VCaP (cell line): ENCODE results near the gene PARD6B.
"Not testable (repeated sequence)": the region's sequence is repeated elsewhere in the genome, so short reads cannot be mapped to it uniquely, and the experiment has no call there.

Experiments
- H3K27ac ChIP-seq: fragments of 450-650 bp; 2 replicates; pipeline ENCODE4 v1.5.1; 2017
- TF ChIP-seq, protein P1 (sequence below): fragments of 450-650 bp; conservative IDR thresholded peaks from 2 replicates; pipeline ENCODE4 v1.5.1; 2017; ENCODE audit warnings: mild to moderate bottlenecking, moderate library complexity

PARD6B gene

DNA sequence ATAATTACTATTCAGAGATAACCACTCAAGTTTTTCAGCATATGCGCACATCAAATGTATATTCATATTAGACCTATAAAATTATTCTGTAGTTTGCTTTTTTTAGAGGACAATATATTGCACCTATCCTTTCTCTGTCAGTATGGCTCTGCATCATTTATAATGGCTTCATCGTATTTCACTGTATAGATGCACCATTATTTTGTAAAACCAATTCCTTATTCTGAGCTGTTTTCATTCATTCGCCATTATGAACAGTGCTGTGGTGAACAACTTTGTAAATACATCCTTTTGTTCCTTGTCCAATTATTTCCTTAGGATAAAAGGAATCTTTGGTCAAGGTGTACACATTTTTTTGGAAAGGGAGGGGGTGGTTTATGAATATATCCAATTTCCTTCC lies 34.3 kb downstream of the PARD6B start:
- no peak overlapping the region for H3K27ac ChIP-seq
- TF ChIP-seq, protein P1, sequence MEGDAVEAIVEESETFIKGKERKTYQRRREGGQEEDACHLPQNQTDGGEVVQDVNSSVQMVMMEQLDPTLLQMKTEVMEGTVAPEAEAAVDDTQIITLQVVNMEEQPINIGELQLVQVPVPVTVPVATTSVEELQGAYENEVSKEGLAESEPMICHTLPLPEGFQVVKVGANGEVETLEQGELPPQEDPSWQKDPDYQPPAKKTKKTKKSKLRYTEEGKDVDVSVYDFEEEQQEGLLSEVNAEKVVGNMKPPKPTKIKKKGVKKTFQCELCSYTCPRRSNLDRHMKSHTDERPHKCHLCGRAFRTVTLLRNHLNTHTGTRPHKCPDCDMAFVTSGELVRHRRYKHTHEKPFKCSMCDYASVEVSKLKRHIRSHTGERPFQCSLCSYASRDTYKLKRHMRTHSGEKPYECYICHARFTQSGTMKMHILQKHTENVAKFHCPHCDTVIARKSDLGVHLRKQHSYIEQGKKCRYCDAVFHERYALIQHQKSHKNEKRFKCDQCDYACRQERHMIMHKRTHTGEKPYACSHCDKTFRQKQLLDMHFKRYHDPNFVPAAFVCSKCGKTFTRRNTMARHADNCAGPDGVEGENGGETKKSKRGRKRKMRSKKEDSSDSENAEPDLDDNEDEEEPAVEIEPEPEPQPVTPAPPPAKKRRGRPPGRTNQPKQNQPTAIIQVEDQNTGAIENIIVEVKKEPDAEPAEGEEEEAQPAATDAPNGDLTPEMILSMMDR, result no peak

DNA sequence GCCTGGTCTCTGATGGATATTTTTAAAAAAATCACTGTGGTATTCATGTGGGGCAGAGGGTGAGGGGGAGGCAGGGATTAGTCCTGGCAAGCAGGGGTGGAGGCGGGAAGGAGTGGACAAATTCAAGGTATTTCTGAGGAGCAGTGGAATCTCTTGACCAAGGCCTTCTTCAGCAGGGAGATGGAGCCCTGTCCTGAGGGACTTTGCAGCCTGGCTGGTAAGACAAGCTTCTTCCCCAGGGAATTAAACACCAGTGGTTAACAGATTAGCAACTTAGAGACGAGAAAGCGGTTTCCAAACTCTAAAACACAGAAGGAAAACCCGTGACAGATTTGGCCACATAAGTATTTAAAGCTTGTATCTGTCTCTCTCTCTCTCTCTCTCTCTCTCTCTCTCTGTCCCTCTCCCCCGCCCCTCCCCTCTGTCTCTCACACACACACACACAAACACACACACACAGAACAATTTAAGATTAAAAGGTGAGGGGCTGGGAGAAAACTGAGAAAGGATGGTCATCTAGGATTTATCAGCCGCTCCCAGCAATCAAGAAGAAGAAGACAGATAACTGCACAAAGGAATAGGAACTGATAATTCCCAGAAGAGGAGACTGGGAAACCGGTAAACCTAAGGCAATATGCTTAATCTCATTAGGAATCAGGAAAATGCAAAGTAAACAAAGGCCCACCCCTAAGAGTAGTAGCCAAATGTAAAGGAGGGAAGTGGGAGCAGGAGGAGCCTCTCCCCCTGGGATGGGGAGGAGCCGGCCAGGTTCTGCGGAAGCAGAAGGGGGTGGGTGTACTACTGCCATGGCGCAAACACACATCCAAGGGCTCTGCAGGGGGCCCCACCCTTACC lies 35.8 kb downstream of the PARD6B start:
- not testable (repeated sequence) for H3K27ac ChIP-seq

DNA sequence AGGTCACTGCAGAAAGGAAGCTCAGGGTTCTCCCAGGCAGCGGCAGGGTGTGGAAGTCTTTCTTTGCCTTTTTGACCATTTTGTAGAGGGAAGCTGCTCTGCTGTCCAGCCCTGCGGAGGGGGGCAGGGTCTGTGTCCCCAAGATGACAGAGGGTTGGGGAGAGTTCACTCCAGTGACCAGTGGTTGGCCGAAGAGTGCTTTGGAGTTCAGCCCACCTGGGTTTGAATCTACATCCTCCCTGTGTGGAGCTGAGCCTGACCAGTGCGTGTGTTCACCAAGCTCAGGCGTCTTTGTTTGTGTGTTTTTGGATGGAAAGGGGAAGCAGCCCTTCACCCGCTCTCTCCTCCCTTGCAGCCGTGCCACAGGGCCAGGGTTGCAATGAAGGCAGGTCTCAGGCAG lies 37.6 kb downstream of the PARD6B start:
- H3K27ac ChIP-seq, result not testable (repeated sequence)

DNA sequence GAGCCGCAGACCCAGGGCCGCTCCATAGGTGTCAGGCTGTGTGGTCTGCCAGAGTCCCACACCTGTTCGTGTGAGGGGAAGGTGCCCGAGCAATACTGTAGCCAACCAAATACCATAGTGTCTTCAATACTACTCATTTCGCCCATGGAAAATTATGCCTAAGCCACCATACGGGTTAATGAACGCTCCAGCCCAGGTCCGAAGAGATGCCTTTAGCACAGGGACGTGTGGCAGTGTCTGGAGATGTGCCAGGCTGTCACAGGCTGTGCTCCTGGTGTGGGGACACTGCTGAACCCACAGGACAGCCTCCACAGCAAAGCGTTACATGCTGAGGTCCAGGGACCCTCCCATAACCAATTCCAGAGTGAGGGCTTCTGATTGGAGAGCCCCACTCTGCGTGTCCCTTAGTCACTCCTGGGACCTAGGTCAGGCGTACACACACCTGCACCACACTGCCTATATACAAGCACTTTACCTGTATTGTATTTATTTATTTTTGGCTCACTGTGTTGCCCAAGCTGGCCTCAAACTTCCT lies 38.2 kb downstream of the PARD6B start:
- H3K27ac ChIP-seq, result not testable (repeated sequence)

DNA sequence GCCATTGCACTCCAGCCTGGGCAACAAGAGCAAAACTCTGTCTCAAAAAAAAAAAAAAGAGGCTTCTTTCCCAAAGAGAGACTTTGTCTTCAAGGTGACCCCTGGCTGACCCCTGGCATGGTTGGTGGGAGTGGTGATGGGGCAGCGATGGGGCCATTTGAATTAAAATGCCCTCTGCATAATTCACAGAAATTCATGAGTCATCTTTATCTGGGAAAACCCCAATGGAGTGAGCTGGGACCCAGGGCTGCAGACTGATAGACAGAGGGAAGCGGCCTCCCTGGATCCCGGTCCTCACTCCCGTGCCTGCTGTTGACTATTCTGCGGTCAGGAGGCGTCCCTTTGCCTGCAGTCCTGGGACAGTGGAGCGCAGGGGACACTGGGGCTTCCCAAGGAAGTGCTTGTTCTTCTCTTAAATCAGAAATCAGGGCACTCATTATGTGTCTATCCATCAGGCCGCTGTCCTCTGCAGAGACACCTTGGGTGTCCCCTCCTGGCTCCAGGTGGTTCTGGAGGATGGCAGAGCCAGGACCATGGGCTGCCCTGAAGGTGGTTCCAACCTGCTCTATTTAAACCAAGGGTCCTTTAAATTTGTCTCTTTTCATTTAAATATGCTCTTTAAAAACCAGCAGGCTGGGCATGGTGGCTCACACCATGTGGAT lies 40.2 kb downstream of the PARD6B start:
- not testable (repeated sequence) for H3K27ac ChIP-seq

DNA sequence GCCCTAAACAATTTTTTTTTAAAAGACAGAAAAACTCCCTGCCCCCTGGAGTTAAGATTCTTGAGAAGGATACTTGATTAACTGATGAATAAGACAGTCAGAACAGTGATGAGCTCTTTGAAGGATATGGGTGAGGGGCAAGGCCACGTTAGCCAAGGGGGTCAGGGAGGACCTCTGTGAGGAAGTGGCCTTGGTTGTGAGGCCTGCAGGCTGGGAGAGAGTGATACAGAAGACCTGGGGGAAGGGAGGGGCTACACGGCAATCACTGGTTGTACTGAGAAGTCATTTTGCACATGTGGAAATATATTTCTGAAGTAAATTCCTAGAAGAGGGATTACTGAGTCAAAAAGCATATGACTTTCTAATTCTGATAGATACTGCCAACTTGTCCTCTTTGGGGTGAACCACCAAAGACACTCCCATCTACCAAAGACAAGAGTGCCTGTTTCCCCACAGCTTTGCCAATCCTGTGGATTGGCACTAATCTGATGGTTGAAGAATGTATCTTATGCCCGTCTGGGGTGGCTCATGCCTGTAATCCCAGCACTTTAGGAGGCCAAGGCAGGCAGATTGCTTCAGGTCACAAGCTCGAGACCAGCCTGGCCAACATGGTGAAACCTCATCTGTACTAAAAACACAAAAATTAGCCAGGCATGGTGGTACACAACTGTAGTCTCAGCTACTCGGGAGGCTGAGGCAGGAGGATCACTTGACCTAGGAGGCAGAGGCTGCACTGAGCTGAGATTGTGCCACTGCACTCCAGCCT lies 41.2 kb downstream of the PARD6B start:
- no peak overlapping the region for H3K27ac ChIP-seq
- TF ChIP-seq, protein P1, result no peak

DNA sequence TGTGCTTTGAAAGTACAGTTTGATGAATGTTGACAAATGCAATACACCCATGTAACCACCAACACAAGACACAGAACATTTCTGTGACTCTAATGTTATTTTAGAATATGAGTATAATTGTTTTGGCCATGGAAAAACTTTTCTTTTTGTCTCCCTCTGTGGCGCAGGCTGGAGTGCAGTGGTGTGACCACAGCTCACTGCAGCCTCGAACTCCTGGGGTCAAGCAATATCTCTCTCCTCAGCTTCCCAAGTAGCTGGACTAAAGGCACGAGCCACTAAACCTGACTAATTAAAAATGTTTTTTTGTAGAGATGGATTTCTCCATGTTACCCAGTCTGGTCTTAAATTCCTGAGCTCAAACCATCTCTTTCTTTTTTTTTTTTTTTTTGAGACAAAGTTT lies 43.1 kb downstream of the PARD6B start:
- no peak overlapping the region for H3K27ac ChIP-seq
- TF ChIP-seq, protein P1, result no peak

DNA sequence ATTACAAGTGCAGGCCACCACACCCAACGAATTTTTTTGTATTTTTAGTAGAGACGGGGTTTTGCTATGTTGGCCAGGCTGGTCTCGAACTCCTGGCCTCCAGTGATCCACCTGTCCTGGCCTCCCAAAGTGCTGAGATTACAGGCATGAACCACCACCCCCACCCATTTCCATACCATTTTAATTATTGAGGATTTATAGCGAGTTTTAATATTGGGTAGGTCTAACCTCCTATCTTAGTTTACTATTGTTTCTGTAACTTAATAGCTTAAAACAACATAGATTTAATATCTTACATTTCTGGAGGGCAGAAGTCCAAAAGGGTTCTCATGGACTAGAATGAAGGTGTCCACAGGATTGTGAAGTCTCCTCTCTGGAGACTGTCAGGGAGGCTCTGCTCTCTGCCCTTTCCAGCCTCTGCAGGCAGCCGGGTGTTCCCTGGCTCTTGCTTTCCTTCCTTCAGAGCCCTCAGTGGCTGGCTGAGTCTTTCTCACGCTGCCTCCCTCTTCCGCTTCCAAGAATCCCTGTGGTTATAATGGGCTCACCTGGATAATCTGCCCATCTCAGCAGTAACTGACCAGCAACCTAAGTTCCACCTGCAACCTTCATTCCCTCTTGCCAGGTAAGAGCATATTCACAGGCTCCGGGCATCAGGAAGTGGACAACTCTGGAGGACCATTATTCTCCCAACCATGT lies 44.9 kb downstream of the PARD6B start:
- TF ChIP-seq, protein P1, result no peak

DNA sequence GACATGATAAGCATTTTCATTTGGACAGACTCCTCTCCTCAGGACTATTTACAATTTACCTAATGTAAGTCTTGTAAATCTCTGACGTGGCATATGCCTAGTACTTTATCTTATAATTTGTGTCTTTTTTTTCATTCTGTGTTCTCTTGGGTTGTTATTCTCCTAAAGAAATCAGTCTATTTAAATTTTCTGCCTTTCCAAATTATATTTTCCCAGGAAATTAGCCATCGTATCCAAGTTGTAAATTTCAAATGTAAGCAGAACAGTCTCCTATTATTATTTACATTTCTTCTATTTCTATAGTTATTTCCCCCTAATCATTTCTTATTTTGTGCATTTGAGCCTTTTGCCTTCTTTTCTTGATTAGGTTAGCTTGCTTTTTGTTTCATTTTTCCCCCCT lies 46.0 kb downstream of the PARD6B start:
- no peak overlapping the region for H3K27ac ChIP-seq
- TF ChIP-seq, protein P1, result no peak

More for the DNA sequence above, 44.9 kb downstream of the PARD6B start:
- H3K27ac ChIP-seq, result no peak overlapping the region

DNA sequence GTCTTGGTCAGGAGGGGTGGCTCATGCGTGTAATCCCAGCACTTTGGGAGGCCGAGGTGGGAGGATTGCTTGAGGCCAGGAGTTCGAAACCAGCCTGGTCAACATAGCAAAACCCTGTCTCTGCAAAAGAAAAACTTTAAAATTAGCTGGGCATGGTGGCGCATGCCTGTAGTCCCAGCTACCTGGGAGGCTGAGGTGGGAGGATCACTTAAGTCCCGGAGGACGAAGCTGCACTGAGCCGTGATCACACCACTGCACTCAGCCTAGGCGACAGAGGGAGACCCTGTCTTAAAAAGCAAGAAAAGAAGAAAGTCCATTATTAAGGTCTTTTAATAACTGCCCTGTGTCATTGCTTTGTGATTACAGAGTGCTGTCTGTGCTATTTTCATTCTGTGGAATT lies 47.6 kb downstream of the PARD6B start:
- not testable (repeated sequence) for H3K27ac ChIP-seq
